Neural cell (in vitro differentiated cells): ENCODE data around the gene ARSA. TPM values are rescaled to one million over a fixed set of nuclear protein-coding genes. Genes with fewer than 3 reads are reported as not detected.
A peak's percentile ranks its signal among the peaks of the same experiment; 100 is the strongest.
"Not testable (repeated sequence)": the region's sequence is repeated elsewhere in the genome, so short reads cannot be mapped to it uniquely, and the experiment has no call there.

ENCODE experiments used
- H2AFZ ChIP-seq: fragments of 200-600, 300-800 bp; sonication (generic), shearing (Covaris generic); 2 replicates; pipeline ENCODE4 v1.6.0; 2014; ENCODE audit warnings: low read depth, mild to moderate bottlenecking, antibody characterized with exemption, low read length, moderate library complexity
- H3F3A ChIP-seq: fragments of 200-600 bp; shearing (Covaris generic); 2 replicates; pipeline ENCODE4 v1.6.1; 2016; ENCODE audit warnings: mild to moderate bottlenecking, moderate library complexity, mixed read lengths, antibody characterized with exemption, low read length; ENCODE audit not compliant: insufficient read depth, poor library complexity, severe bottlenecking
- H3K27ac ChIP-seq: fragments of 200-600, 300-800 bp; sonication (generic), shearing (Covaris generic); 2 replicates; pipeline ENCODE4 v1.5.1; 2014; ENCODE audit warnings: mild to moderate bottlenecking, low read length, moderate library complexity
- H3K27me3 ChIP-seq: fragments of 300-800, 200-600 bp; sonication (generic), shearing (Covaris generic); 2 replicates; pipeline ENCODE4 v1.6.0; 2014; ENCODE audit warnings: mild to moderate bottlenecking, low read depth, low read length, moderate library complexity; ENCODE audit not compliant: insufficient read depth
- H3K36me3 ChIP-seq: fragments of 300-800, 200-600 bp; sonication (generic), shearing (Covaris generic); 2 replicates; pipeline ENCODE4 v1.5.1; 2014; ENCODE audit warnings: mild to moderate bottlenecking, antibody characterized with exemption, low read length, moderate library complexity; ENCODE audit not compliant: insufficient read depth
- H3K4me2 ChIP-seq: fragments of 300-800, 200-600 bp; sonication (generic), shearing (Covaris generic); 2 replicates; pipeline ENCODE4 v1.6.0; 2014; ENCODE audit warnings: mild to moderate bottlenecking, low read length
- H3K4me3 ChIP-seq: fragments of 300-800, 200-600 bp; sonication (generic), shearing (Covaris generic); 2 replicates; pipeline ENCODE4 v1.5.1; 2014; ENCODE audit warnings: mild to moderate bottlenecking, low read length, moderate library complexity
- H3K79me2 ChIP-seq: fragments of 200-600 bp; shearing (Covaris generic); replicated peaks from 2 replicates; pipeline ENCODE4 v1.6.0; 2014; ENCODE audit warnings: mild to moderate bottlenecking, low read length, moderate library complexity; ENCODE audit not compliant: insufficient read depth
- H3K9ac ChIP-seq: fragments of 300-800, 200-600 bp; sonication (generic), shearing (Covaris generic); 2 replicates; pipeline ENCODE4 v1.6.1; 2016; ENCODE audit warnings: mild to moderate bottlenecking, low read length, mixed read lengths
- H3K9me2 ChIP-seq: fragments of 200-600 bp; shearing (Covaris generic); 2 replicates; pipeline ENCODE4 v1.6.1; 2016; ENCODE audit warnings: mild to moderate bottlenecking, low read length, mixed read lengths; ENCODE audit not compliant: insufficient read depth
- H3K9me3 ChIP-seq: fragments of 200-600, 300-800 bp; sonication (generic), shearing (Covaris generic); 2 replicates; pipeline ENCODE4 v1.6.1; 2016; ENCODE audit warnings: mild to moderate bottlenecking, mixed run types, low read length, moderate library complexity, mixed read lengths
- H4K20me1 ChIP-seq: fragments of 200-600 bp; shearing (Covaris generic); 2 replicates; pipeline ENCODE4 v1.6.1; 2016; ENCODE audit warnings: mild to moderate bottlenecking, mixed run types; ENCODE audit not compliant: insufficient read depth
- CTCF ChIP-seq: fragments of 450-650 bp; IDR thresholded peaks from 2 replicates; pipeline ENCODE4 v1.5.1; 2014; ENCODE audit warnings: antibody characterized with exemption, mild to moderate bottlenecking, moderate library complexity; ENCODE audit not compliant: poor library complexity, severe bottlenecking
- EP300 ChIP-seq: fragments of 450-650 bp; conservative IDR thresholded peaks from 2 replicates; pipeline ENCODE4 v1.6.1; 2014; ENCODE audit warnings: antibody characterized with exemption, mild to moderate bottlenecking, moderate library complexity; ENCODE audit not compliant: poor library complexity, severe bottlenecking
- EZH2 ChIP-seq: fragments of 200-600, 300-800 bp; shearing (Covaris generic), sonication (generic); IDR thresholded peaks from 2 replicates; pipeline ENCODE4 v1.6.1; 2014; ENCODE audit warnings: antibody characterized with exemption, low read length, borderline replicate concordance, mild to moderate bottlenecking; ENCODE audit not compliant: insufficient read depth, poor library complexity, severe bottlenecking
- MXI1 ChIP-seq: fragments of 450-650 bp; conservative IDR thresholded peaks from 2 replicates; pipeline ENCODE4 v1.6.1; 2014; ENCODE audit warnings: antibody characterized with exemption, mild to moderate bottlenecking; ENCODE audit not compliant: poor library complexity, severe bottlenecking
- POLR2AphosphoS5 ChIP-seq: IDR thresholded peaks from 2 replicates; pipeline ENCODE4 v1.6.1; 2012
- RAD21 ChIP-seq: fragments of 450-650 bp; conservative IDR thresholded peaks from 2 replicates; pipeline ENCODE4 v1.6.1; 2014; ENCODE audit warnings: antibody characterized with exemption, mild to moderate bottlenecking, moderate library complexity
- SMC3 ChIP-seq: fragments of 450-650 bp; conservative IDR thresholded peaks from 2 replicates; pipeline ENCODE4 v1.6.1; 2014; ENCODE audit warnings: antibody characterized with exemption, mild to moderate bottlenecking, moderate library complexity; ENCODE audit not compliant: poor library complexity
- TAF1 ChIP-seq: IDR thresholded peaks from 2 replicates; pipeline ENCODE4 v1.6.1; 2012; ENCODE audit warnings: low read depth
- polyA plus RNA-seq: library from polyadenylated mRNA; depleted of rRNA; stranded (reverse); fragments of >200 nt; gene quantifications from 2 replicates; pipeline ENCODE4 v1.2.3, GENCODE V29; 2014
- TF ChIP-seq, protein P1 (sequence below): IDR thresholded peaks from 2 replicates; pipeline ENCODE4 v1.6.1; 2012; ENCODE audit warnings: borderline replicate concordance

Gene ARSA
- polyA plus RNA-seq, 1 donor from 2014 or later = 32.5 TPM

- Histone ChIP-seq H3K27me3 (no peaks in the 10 kb centered on the region), H4K20me1 (no peaks in the 10 kb centered on the region), H3K9ac (no peak overlapping the region), H3K79me2 (no peaks in the 10 kb centered on the region), H3K4me2 (no peak overlapping the region), H3K36me3 (no peaks in the 10 kb centered on the region), H3K27ac (no peak overlapping the region), H3F3A (no peaks in the 10 kb centered on the region), H3K4me3 (no peak overlapping the region), H3K9me3 (no peaks in the 10 kb centered on the region), H2AFZ (no peak overlapping the region), H3K9me2 (no peaks in the 10 kb centered on the region)
- TF ChIP-seq TAF1 (no peak), EZH2 (no peak), RAD21 (no peak), SMC3 (no peak), POLR2AphosphoS5 (no peak), MXI1 (no peak), CTCF (no peak), EP300 (no peak)
- TF ChIP-seq, protein P1, sequence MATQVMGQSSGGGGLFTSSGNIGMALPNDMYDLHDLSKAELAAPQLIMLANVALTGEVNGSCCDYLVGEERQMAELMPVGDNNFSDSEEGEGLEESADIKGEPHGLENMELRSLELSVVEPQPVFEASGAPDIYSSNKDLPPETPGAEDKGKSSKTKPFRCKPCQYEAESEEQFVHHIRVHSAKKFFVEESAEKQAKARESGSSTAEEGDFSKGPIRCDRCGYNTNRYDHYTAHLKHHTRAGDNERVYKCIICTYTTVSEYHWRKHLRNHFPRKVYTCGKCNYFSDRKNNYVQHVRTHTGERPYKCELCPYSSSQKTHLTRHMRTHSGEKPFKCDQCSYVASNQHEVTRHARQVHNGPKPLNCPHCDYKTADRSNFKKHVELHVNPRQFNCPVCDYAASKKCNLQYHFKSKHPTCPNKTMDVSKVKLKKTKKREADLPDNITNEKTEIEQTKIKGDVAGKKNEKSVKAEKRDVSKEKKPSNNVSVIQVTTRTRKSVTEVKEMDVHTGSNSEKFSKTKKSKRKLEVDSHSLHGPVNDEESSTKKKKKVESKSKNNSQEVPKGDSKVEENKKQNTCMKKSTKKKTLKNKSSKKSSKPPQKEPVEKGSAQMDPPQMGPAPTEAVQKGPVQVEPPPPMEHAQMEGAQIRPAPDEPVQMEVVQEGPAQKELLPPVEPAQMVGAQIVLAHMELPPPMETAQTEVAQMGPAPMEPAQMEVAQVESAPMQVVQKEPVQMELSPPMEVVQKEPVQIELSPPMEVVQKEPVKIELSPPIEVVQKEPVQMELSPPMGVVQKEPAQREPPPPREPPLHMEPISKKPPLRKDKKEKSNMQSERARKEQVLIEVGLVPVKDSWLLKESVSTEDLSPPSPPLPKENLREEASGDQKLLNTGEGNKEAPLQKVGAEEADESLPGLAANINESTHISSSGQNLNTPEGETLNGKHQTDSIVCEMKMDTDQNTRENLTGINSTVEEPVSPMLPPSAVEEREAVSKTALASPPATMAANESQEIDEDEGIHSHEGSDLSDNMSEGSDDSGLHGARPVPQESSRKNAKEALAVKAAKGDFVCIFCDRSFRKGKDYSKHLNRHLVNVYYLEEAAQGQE = no peak
Observed at GRCh38 chr22:50621356-50621880, 6.5 kb downstream of the ARSA start.

DNA sequence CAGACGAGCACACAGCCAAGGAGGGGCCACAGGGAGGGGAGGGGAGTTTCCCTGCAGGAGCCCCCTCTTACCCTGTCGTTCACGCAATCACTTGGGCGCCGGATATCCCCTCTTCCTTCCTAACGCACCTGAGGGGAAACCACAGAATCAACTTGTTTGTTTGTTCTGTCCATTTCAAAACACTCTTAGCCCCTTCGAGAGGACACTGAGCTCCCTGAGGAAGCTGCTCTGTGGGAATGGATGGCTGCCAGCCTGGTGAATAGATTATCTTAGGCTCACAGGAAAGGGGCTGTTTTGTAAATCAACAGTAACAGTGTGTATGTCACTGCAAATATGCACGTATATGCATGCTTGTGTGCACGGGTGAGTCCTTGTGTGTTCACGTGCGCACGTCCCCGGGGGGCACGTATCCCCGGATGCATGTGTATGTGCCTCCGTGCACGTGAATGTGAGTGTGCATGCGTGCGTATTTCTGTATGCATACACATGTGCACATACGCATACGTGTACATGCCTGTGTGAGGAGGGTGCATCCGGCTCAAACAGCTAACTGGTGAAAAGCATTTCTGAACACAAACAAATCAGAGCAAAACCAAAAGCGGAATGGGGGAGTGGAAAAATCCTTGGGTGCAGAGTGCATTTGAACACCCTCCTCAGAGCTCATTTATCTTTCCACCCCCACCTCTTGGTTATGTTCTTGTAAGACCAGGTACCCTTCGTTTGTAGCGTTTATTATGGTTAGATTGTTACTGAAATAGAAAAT is 7.2 kb downstream of the ARSA start:
- H3K79me2 ChIP-seq = no peaks in the 10 kb centered on the region
- no peaks in the 10 kb centered on the region for H4K20me1 ChIP-seq
- H3K9me3 ChIP-seq = no peaks in the 10 kb centered on the region
- no peaks in the 10 kb centered on the region for H3K27me3 ChIP-seq
- H3K36me3 ChIP-seq = no peaks in the 10 kb centered on the region
- no peak overlapping the region for H2AFZ ChIP-seq
- TF ChIP-seq RAD21 (peak; percentile 2), EZH2 (no peak), POLR2AphosphoS5 (no peak), CTCF (no peak), TAF1 (no peak), SMC3 (peak; percentile 13), MXI1 (no peak), EP300 (no peak)
- TF ChIP-seq, protein P1 = no peak
- H3K9me2 ChIP-seq = no peaks in the 10 kb centered on the region
- H3K9ac ChIP-seq = no peak overlapping the region
- no peak overlapping the region for H3K27ac ChIP-seq
- H3K4me2 ChIP-seq = no peak overlapping the region
- peak overlapping the region; percentile 30 for H3K4me3 ChIP-seq
- no peaks in the 10 kb centered on the region for H3F3A ChIP-seq

GRCh38 chr22:50614296-50614695 is 13.7 kb downstream of the ARSA start:
- H2AFZ ChIP-seq, H3F3A ChIP-seq, H3K4me3 ChIP-seq, H3K9ac ChIP-seq, H3K4me2 ChIP-seq, H4K20me1 ChIP-seq, H3K9me3 ChIP-seq, H3K27ac ChIP-seq, H3K79me2 ChIP-seq, H3K9me2 ChIP-seq, H3K36me3 ChIP-seq, H3K27me3 ChIP-seq: not testable (repeated sequence)
